Measurements from ENCODE around the gene NAPA. TPM values are rescaled to one million over a fixed set of nuclear protein-coding genes. Genes with fewer than 3 reads are reported as not detected.

Gene NAPA
- total RNA-seq, 1 donor from 2014 or later, result 63.0 TPM

GRCh38 chr19:47537493-47537892, 22.6 kb upstream of the NAPA start:
- no peak overlapping the region for H3K4me3 Mint-ChIP-seq
- peaks cover 4% of the 10 kb centered on the region for H3K4me1 Mint-ChIP-seq (ENCODE audit: unreplicated experiment)
- no peak overlapping the region for H3K27ac Mint-ChIP-seq
- H3K27me3 Mint-ChIP-seq, result peaks cover 3% of the 10 kb centered on the region
- H3K36me3 Mint-ChIP-seq, result no peaks in the 10 kb centered on the region
- no peaks in the 10 kb centered on the region for H3K9me3 Mint-ChIP-seq
- no peak for TF ChIP-seq CTCF (conservative IDR thresholded peaks at IDR 0.05)
- no peak for DNase-seq (ENCODE audit: extremely low spot score, unreplicated experiment)

GRCh38 chr19:47534628-47535027, 19.8 kb upstream of the NAPA start:
- no peak for TF ChIP-seq CTCF (conservative IDR thresholded peaks at IDR 0.05)
- Mint-ChIP-seq H3K27me3 (peaks cover 11% of the 10 kb centered on the region), H3K27ac (no peak overlapping the region), H3K4me3 (no peak overlapping the region), H3K9me3 (no peaks in the 10 kb centered on the region), H3K4me1 (ENCODE audit: unreplicated experiment) (no peaks in the 10 kb centered on the region), H3K36me3 (no peaks in the 10 kb centered on the region)
- no peak for DNase-seq (ENCODE audit: extremely low spot score, unreplicated experiment)

GRCh38 chr19:47531640-47532387, 17.0 kb upstream of the NAPA start:
- Mint-ChIP-seq H3K36me3 (no peaks in the 10 kb centered on the region), H3K27me3 (peaks cover 14% of the 10 kb centered on the region), H3K4me3 (no peak overlapping the region), H3K27ac (no peak overlapping the region), H3K9me3 (no peaks in the 10 kb centered on the region), H3K4me1 (ENCODE audit: unreplicated experiment) (no peaks in the 10 kb centered on the region)
- TF ChIP-seq CTCF (conservative IDR thresholded peaks at IDR 0.05), result no peak
- DNase-seq (ENCODE audit: extremely low spot score, unreplicated experiment), result no peak

GRCh38 chr19:47529018-47529742, 14.3 kb upstream of the NAPA start:
- no peaks in the 10 kb centered on the region for H3K36me3 Mint-ChIP-seq
- H3K27ac Mint-ChIP-seq, result no peak overlapping the region
- no peak for TF ChIP-seq CTCF (conservative IDR thresholded peaks at IDR 0.05)
- no peak overlapping the region for H3K4me3 Mint-ChIP-seq
- DNase-seq (ENCODE audit: extremely low spot score, unreplicated experiment), result no peak
- H3K9me3 Mint-ChIP-seq, result no peaks in the 10 kb centered on the region
- H3K4me1 Mint-ChIP-seq (ENCODE audit: unreplicated experiment), result no peaks in the 10 kb centered on the region
- H3K27me3 Mint-ChIP-seq, result peaks cover 15% of the 10 kb centered on the region

GRCh38 chr19:47526798-47527197, 11.9 kb upstream of the NAPA start:
- no peaks in the 10 kb centered on the region for H3K36me3 Mint-ChIP-seq
- no peak overlapping the region for H3K27ac Mint-ChIP-seq
- no peaks in the 10 kb centered on the region for H3K4me1 Mint-ChIP-seq (ENCODE audit: unreplicated experiment)
- no peak for DNase-seq (ENCODE audit: extremely low spot score, unreplicated experiment)
- no peak for TF ChIP-seq CTCF (conservative IDR thresholded peaks at IDR 0.05)
- no peaks in the 10 kb centered on the region for H3K9me3 Mint-ChIP-seq
- H3K27me3 Mint-ChIP-seq, result peaks cover 23% of the 10 kb centered on the region
- no peak overlapping the region for H3K4me3 Mint-ChIP-seq
